Pancreas (tissue), 10 donors: ENCODE data around the gene ACOT8. TPM values are rescaled to one million over a fixed set of nuclear protein-coding genes. Genes with fewer than 3 reads are reported as not detected.

ENCODE experiments used
- ATAC-seq, 4 donors: fragments of 200-7000 bp; cut with Tn5 transposase; one replicate each; pipeline versions ENCODE4 v1.8.0 to v1.9.1; 2020; ENCODE audit warnings: mild to moderate bottlenecking in 4 of 4, moderate library complexity in 4 of 4
- DNase-seq, 6 donors: peaks; one replicate each; pipeline ENCODE4 v3.0.0-alpha.2; 2020
- FAIRE-seq: peaks from 2 replicates; lab custom pipeline; 2012; peaks lifted over from hg19 to GRCh38; lab: Jason Lieb, UNC
- H3K27ac ChIP-seq, 4 donors: fragments of 200-600 bp; sonication (generic); 1 replicate in 3 of 4; 2 replicates in 1 of 4; pipeline versions ENCODE4 v1.5.0 to v1.8.0; 2020
- H3K27me3 ChIP-seq, 4 donors: fragments of 200-600 bp; one replicate each; pipeline ENCODE4 v1.8.0; 2021
- H3K36me3 ChIP-seq, 3 donors: fragments of 200-600 bp; sonication (generic) in 1 of 3; one replicate each; pipeline versions ENCODE4 v1.5.0 to v1.8.0; 2020 to 2021
- H3K4me1 ChIP-seq, 3 donors: fragments of 200-600 bp; one replicate each; pipeline ENCODE4 v1.8.0; 2021
- H3K4me3 ChIP-seq, 4 donors: fragments of 200-600 bp; sonication (generic) in 2 of 4; one replicate each; pipeline versions ENCODE4 v1.5.0 to v1.8.0; 2020 to 2021
- H3K9me3 ChIP-seq, 4 donors: fragments of 200-600 bp; one replicate each; pipeline ENCODE4 v1.8.0; 2021
- WGBS, 2 donors: extraction: QIAGEN DNeasy Blood & Tissue Kit; methylation state at CpG; one replicate each; pipeline ENCODE4 v1.1.7; 2013; 5-methylcytosine and 5-hydroxymethylcytosine counted together
- intact Hi-C, 3 donors: fragments of 100-400 bp; cut with DNase I; formaldehyde crosslinking; loops; one replicate each; pipeline versions ENCODE4 v1.11.1 to v1.14.2; 2022
- polyA plus RNA-seq, 2 donors: library from polyadenylated mRNA; stranded (reverse); fragments of 200-250 nt; gene quantifications; one replicate each; pipeline ENCODE4 v1.2.3, GENCODE V29; 2013
- total RNA-seq, 6 donors: library from RNA; stranded (reverse); fragmentation: NEBNext Ultra II Directional in 4 of 6; extraction: Animal tissue kit (Norgen Biotek cat#: 25700) in 4 of 6; gene quantifications; one replicate each; pipeline versions ENCODE4 v1.2.1 to v1.2.4, GENCODE V29; 2021 to 2023
- TF ChIP-seq, protein P1 (sequence below), 4 donors: fragments of 200-600 bp; sonication (generic) in 3 of 4; IDR thresholded peaks; one replicate each; pipeline versions ENCODE4 v1.5.0 to v1.8.0; 2021; ENCODE audit warnings: antibody characterized with exemption in 4 of 4
- donor health status: healthy with polysubstance abuse.
- donor health status: DM: no; HTN: no; CAD: no; lungs with moderate emphysema.
- donor health status: DM: no; HTN: no; CAD: no.
- donor health status: control.
- donor health status: control.
- donor health status: Bipolar disorder and iron deficiency.
- donor health status: DM: yes; HTN: yes; CAD: no.
- donor health status: DM: no; HTN: no; CAD: no.
- donor health status: DM: no; HTN: no; CAD: no.
- donor health status: DM: yes; HTN: yes; CAD: no.

Gene ACOT8
- total and polyA plus RNA-seq, 8 donors: 7.0 to 21.2 (median 10.2) TPM

DNA sequence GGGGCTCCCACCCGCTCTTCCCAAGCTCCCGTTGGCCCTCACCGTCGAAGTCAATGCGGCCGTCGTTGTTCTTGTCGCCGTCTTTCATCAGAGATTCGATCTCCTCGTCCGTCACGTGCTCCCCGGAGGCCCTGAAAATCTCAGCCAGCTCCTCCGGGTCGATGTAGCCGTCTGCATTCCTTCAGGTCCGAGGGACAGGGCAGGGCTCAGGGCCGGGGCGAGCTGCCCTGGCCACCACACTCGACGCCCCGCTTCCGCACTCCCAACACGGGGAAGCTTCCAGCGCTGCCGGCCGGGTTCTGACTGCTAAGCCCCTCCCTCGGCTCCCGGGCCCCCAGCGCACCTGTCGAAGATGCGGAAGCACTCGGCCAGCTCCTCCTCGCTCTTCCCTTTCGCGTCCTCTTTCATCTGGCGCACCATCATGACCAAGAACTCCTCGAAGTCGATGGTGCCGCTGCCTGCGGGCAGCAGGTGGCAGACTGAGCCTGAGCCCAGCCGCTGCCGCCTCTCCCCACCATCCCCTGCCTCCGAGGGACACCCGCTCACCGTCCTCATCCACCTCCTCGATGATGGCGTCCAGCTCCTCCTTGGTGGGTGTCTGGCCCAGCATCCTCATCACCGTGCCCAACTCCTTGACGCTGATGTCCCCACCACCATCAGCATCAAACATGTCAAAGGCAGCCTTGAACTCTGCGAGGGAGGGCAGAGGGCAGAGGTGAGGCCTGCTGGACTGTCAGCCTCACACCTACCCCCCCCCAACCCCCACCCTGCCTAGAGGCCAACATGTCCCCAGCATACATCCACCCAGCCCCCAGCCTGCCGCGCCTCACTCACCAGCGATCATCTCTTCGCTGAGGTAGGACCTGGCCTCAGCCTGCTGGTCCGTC is 33.0 kb downstream of the ACOT8 start:
- Histone ChIP-seq H3K9me3 (no peaks in the 10 kb centered on the region), H3K36me3 (no peaks in the 10 kb centered on the region), H3K4me3 (peak overlapping the region in 1 of 4 donors; percentile 21), H3K4me1 (peaks cover 0 to 4% (median 0%) of the 10 kb centered on the region in 3 donors), H3K27me3 (peaks cover 0 to 15% (median 2%) of the 10 kb centered on the region in 4 donors), H3K27ac (no peak overlapping the region)
- intact Hi-C loops: loop anchor here in 1 of 3 donors (10.0 kb wide), 1 partner anchor 141 kb away; no protein-coding TSS in a partner anchor
- ATAC-seq (peak; percentile 55 to 81 (median 77)), DNase-seq (peak in 2 of 6 donors; percentile 24 to 69), FAIRE-seq (no peak)
- TF ChIP-seq, protein P1, sequence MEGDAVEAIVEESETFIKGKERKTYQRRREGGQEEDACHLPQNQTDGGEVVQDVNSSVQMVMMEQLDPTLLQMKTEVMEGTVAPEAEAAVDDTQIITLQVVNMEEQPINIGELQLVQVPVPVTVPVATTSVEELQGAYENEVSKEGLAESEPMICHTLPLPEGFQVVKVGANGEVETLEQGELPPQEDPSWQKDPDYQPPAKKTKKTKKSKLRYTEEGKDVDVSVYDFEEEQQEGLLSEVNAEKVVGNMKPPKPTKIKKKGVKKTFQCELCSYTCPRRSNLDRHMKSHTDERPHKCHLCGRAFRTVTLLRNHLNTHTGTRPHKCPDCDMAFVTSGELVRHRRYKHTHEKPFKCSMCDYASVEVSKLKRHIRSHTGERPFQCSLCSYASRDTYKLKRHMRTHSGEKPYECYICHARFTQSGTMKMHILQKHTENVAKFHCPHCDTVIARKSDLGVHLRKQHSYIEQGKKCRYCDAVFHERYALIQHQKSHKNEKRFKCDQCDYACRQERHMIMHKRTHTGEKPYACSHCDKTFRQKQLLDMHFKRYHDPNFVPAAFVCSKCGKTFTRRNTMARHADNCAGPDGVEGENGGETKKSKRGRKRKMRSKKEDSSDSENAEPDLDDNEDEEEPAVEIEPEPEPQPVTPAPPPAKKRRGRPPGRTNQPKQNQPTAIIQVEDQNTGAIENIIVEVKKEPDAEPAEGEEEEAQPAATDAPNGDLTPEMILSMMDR (IDR thresholded peaks at IDR 0.05): no peak
- 13 to 17% methylated on average over 45 to 57 of the region's 57 CpGs for WGBS, 2 donors

DNA sequence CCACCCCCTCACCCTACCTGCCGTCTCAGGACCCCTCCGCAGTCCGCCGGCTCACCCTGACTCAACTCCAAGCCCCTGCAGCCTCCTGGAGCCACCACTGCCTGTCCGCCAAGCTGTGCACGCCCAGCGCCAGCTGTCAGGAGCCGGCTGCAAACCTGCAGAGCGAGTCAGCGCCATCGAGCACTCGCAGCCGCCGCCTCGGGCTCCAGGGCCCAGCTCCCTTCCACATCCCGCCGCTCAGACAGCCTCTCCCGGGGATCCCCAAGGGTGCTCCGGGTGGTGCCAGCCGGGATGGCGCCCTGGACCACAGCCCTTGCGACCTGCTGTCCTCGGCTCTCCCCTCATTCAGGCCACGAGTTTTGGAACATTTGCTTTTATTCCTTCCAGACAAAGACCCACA is 34.3 kb downstream of the ACOT8 start:
- H3K9me3 ChIP-seq: no peaks in the 10 kb centered on the region
- ATAC-seq (peak; percentile 51 to 75 (median 70)), FAIRE-seq (no peak), DNase-seq (peak in 3 of 6 donors; percentile 46 to 80 (median 75))
- 3 to 5% methylated on average over 24 of the region's 24 CpGs for WGBS, 2 donors
- peaks cover 0 to 15% (median 2%) of the 10 kb centered on the region in 4 donors for H3K27me3 ChIP-seq
- H3K27ac ChIP-seq: no peak overlapping the region
- no peaks in the 10 kb centered on the region for H3K36me3 ChIP-seq
- intact Hi-C loops: loop anchor here in 1 of 3 donors (10.0 kb wide), 1 partner anchor 142 kb away; no protein-coding TSS in a partner anchor
- TF ChIP-seq, protein P1 (IDR thresholded peaks at IDR 0.05): no peak
- H3K4me3 ChIP-seq: no peak overlapping the region
- H3K4me1 ChIP-seq: peaks cover 0 to 4% (median 0%) of the 10 kb centered on the region in 3 donors

DNA sequence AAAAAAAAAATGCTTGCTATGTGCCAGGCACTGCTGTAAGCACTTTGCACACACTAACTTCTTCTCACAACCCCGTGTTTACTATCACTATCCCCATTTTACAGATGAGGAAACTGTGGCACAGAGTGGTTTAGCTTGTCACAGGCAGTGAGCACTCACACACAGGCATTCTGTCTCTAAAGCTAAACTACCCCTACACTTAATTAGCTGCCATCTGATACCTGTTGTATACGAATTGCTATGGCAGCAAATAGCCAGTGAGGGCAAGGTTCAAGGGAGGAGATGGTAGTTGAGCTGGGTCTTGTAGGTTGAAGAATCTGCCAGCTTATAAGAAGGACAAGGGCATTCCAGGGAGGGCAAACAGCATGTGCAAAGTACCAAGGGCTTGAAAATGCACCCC is 35.2 kb downstream of the ACOT8 start:
- WGBS, 2 donors: 47 to 55% methylated on average over 2 of the region's 2 CpGs
- Histone ChIP-seq H3K36me3 (no peaks in the 10 kb centered on the region), H3K4me1 (peaks cover 0 to 4% (median 0%) of the 10 kb centered on the region in 3 donors), H3K4me3 (no peak overlapping the region), H3K27me3 (peaks cover 0 to 15% (median 2%) of the 10 kb centered on the region in 4 donors), H3K9me3 (no peaks in the 10 kb centered on the region), H3K27ac (no peak overlapping the region)
- intact Hi-C loops: loop anchor here in 1 of 3 donors (10.0 kb wide), 1 partner anchor 143 kb away; no protein-coding TSS in a partner anchor
- DNase-seq (no peak), FAIRE-seq (no peak), ATAC-seq (no peak)
- TF ChIP-seq, protein P1 (IDR thresholded peaks at IDR 0.05): no peak

DNA sequence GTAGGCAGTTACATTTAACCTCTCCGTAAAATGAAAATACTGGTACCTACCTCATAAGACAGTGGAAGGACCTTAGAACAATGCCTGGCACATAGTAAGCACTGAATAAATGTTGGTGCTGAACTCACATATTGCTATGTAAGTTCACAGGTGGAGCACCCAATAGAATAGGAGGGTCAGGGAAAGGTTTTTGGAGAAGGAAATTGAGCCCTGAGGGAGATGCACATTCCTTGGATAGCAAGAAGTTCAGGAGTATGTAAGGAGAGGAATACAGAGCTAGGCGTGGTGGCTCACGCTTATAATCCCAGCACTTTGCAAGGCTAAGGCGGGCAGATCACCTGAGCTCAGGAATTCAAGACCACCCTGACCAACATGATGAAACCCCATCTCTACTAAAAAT is 37.7 kb downstream of the ACOT8 start:
- Histone ChIP-seq H3K27me3 (peaks cover 0 to 15% (median 2%) of the 10 kb centered on the region in 4 donors), H3K9me3 (no peaks in the 10 kb centered on the region), H3K4me3 (no peak overlapping the region), H3K4me1 (peaks cover 0 to 4% (median 0%) of the 10 kb centered on the region in 3 donors), H3K36me3 (no peaks in the 10 kb centered on the region), H3K27ac (no peak overlapping the region)
- ATAC-seq (no peak), FAIRE-seq (no peak), DNase-seq (no peak)
- TF ChIP-seq, protein P1 (IDR thresholded peaks at IDR 0.05): no peak
- intact Hi-C loops: no loop called here
- WGBS, 2 donors: 88 to 96% methylated on average over 4 of the region's 4 CpGs
